GM13976 (cell line): ENCODE data around the gene AMPD3.

ENCODE experiments used
- DNase-seq: peaks from one replicate; pipeline ENCODE4 v3.0.0; 2012; ENCODE audit warnings: low spot score
- CTCF ChIP-seq: IDR thresholded peaks from 2 replicates; pipeline ENCODE4 v1.5.1; 2012; ENCODE audit warnings: borderline replicate concordance, mild to moderate bottlenecking; ENCODE audit not compliant: insufficient read depth; ENCODE audit errors: extremely low read depth, missing control alignments, control extremely low read depth
- in situ Hi-C: fragments of 300-500 bp; cut with MboI; formaldehyde crosslinking; loops from one replicate; pipeline ENCODE4 v1.12.0; 2022; ENCODE audit warnings: low sequenced_read_pairs, mixed read lengths, inconsistent platforms; ENCODE audit not compliant: unreplicated experiment

Gene AMPD3

DNA sequence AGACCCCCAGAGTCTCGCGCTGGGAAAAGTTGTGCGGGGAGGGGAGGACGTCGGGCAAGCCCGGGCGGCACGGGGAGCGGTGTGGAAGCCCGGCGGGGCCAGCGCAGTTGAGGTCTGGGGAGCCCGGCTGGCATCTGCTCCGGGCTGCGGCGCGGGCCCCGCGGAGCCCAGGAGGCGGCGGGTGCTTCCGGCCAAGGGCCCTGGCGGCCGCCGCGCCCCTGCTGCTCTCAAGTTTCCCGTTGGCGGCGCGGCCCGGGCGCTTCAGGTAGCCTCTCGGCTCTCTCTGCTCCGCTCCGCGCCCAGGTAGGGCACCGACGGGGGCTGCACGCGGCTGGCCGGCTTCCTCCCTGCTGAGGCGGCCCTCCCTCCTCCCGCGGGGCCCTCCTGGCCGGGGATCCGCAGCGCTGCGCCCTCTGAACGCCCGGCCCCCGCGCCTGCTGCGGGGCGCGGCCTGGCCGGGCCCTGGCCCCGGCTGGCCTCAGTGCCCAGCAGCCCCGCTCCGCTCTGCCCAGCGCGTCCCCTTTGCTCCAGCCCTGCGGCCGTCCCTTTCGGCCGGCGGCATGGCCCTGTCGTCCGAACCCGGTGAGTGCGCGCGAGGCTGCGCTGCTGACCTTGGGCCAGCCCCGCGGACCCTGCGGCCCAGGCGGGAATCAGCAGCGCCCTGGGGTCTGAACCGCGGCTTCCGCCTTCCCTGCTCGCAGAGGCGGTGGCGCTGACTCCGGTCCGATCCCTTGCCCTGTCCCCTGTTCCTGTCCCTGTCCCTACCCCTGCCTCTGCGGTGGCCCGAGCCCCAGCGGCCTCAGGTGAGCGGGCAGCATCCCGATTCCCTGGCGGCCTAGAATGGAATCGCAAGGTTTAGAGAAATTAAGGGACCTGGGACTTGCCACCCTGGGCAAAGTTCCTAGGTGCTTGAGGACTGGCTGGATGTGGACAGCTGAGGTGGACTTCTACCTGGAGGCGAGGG lies 4.3 kb upstream of the AMPD3 start:
- TF ChIP-seq CTCF, result no peak
- DNase-seq, result peak; percentile 74
- in situ Hi-C loops, result no loop called here

DNA sequence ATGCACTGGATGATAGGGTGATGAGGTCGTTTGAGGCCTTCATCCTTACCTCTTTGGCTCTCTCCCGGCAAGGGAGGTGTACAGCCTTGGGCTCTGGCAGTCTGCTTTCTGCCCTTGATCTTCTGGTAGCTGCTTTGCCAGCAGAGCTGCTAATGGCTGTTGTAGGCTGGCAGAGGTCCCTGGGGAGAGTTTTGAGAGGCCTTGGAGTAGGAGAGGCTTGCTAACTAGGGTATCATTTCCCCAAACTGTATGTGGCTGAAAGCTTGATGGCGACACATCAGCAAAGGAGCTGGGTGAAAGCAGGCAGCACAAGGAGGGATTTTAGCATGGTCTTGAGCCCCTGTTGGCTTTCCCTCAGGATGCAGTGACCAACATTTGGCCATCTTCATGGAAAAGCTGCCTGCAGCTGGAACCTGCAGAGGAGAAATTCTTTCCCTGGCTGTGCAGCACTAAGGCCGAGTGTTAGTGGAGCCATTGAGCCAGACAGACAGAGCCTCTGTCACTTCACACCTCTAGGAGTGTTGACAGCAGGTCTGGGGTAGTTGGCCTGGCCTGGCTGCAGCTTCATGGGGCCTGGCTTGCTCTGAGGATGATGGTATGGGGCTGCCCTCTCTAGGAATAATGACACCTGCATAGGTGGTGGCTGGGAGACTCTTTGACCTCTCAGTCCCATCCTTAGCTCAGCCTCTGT lies 3.5 kb upstream of the AMPD3 start:
- in situ Hi-C loops, result no loop called here
- DNase-seq, result no peak
- no peak for TF ChIP-seq CTCF

GRCh38 chr11:10452211-10452767 lies 2.8 kb upstream of the AMPD3 start:
- DNase-seq, result peak; percentile 7
- in situ Hi-C loops, result no loop called here
- TF ChIP-seq CTCF, result no peak

DNA sequence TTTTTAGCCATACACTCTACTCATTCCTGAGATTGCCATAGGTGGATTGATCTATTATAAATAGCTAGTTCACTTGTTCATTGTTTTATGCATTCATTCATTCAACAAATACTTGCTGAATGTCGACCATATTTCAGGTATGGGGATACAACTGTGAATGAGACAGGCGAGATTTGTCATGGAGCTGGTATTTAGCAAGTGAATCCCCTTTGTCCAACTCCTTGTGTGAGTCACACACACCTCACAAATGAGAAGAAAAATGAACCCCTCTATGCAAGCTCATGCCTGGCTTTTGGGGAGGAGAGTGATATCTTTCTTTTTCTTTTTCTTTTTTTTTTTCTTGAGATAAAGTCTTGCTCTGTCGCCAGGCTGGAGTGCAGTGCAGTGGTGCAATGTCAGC lies 1.8 kb upstream of the AMPD3 start:
- DNase-seq, result peak; percentile 2
- TF ChIP-seq CTCF, result no peak
- in situ Hi-C loops, result no loop called here

DNA sequence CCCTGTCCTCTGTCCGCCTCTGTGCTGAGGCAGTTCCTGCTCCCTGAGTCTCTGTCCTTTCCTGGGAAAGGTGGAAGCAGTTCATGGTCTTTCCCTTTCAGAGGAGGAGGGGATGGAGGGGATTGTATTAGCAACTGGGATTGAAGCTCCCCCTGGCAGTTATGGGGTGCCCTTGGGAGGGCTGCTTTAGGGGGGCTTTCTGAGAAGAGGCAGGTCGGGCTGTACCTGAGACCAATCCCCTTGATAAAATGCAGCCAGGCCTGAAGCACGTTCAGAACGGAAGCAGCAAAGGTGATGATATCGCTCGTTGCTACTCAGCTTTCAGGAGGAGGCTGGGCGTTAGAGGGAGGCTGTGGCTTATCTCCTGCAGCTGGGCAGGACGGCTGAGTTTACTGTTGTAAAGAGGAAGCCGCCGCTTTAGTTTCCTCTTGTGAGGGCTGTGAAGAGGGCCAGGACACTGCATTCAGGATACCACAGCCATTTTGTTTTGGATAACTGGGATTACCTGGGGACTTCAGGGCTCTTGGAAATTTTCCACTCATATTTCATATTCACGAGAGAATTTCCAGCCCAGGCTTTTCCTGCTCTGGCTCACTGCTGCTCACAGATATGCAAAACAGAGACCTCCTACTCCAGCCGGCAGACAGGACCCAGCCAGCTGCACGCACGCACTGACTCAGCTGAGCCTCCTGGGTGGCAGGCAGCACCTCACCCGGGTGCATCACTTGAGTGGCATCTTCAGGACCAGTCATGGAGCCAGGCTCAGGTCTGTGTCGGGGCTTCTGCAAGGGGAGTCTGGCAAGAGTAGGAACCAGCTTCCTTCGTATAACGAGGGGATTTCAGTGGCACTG lies 798 bp downstream of the AMPD3 start:
- DNase-seq, result peak; percentile 85
- in situ Hi-C loops, result no loop called here
- no peak for TF ChIP-seq CTCF

- in situ Hi-C loops, result no loop called here
- DNase-seq, result no peak
- TF ChIP-seq CTCF, result no peak
These were observed 1.5 kb downstream of the AMPD3 start for GRCh38 chr11:10456519-10456918.
